Measurements from ENCODE around the gene HEBP2. TPM values are rescaled to one million over a fixed set of nuclear protein-coding genes. Genes with fewer than 3 reads are reported as not detected.

The HEBP2 gene
- total RNA-seq, 2 donors from 2014 or later = 36.5 to 41.1 TPM

DNA sequence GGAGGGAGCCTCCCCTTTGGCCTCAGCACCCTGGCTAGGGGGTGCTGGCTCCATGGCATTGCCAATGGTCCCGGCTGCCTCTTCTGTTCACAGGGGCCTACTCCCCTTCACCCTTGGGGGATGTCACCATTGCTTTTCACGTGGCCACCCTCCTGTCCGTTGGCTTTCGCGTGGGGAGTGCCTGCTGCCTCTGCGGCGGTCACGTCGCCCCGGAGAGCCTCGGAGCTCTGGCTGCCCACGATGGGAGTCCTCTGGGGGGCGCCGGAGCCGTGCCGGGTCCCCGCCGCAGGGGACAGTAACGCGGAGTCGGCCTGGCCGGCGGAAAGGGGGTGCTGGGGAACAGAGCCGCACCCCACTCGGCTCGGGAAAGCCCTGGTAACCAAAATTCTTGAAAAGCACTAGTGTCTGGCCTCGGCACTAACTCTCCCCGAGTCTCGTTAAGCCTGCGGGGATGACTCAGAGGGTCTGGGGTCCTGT is 661 bp upstream of the HEBP2 start:
- Mint-ChIP-seq H3K4me3 (peak overlapping the region; percentile 81 to 89), H3K36me3 (ENCODE audit: insufficient read depth in 2 of 2) (peaks cover 3 to 5% of the 10 kb centered on the region in 2 donors), H3K27me3 (ENCODE audit: low read depth) (no peaks in the 10 kb centered on the region), H3K27ac (no peak overlapping the region), H3K9me3 (no peaks in the 10 kb centered on the region), H3K4me1 (ENCODE audit: low read depth) (peaks cover 22% of the 10 kb centered on the region)
- DNase-seq = peak; percentile 57 to 60
- peak; percentile 40 to 46 for ATAC-seq (replicated peaks in 1 of 2)

DNA sequence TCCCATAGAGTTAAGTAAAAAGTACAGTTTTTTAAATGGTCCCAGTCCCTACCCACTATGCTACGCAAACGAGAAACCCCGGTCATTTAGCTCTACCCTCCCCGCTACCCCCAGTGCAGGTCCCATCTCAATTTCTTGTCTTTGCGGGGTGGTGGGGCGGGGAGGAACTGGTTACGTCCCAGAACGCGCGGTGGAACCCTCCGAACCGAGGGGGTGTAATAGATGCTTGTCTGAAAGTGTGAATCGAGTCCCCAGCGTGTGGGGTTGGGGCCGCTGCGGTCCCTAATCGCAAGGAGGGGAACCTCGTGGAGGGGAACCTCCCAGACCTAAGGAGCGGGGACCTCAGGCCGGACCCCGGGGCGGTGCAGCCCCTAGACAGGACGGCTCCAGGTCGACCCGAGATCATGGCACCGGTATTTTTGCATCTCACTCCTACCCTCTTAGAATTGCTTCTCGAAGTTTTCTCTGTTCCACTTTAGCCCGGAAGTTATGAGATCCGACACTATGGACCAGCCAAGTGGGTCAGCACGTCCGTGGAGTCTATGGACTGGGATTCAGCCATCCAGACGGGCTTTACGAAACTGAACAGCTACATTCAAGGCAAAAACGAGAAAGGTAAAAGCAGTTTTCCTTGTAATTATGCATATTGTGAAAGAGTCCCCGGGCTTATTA is 779 bp downstream of the HEBP2 start:
- no peaks in the 10 kb centered on the region for H3K9me3 Mint-ChIP-seq
- H3K4me1 Mint-ChIP-seq (ENCODE audit: low read depth) = peaks cover 26% of the 10 kb centered on the region
- DNase-seq (peak in 1 of 2 donors; percentile 40), ATAC-seq (replicated peaks in 1 of 2) (peak; percentile 6 to 10)
- H3K27me3 Mint-ChIP-seq (ENCODE audit: low read depth) = no peaks in the 10 kb centered on the region
- H3K4me3 Mint-ChIP-seq = peak overlapping the region; percentile 81 to 88
- peak overlapping the region; percentile 53 for H3K27ac Mint-ChIP-seq
- peaks cover 10 to 17% of the 10 kb centered on the region in 2 donors for H3K36me3 Mint-ChIP-seq (ENCODE audit: insufficient read depth in 2 of 2)

DNA sequence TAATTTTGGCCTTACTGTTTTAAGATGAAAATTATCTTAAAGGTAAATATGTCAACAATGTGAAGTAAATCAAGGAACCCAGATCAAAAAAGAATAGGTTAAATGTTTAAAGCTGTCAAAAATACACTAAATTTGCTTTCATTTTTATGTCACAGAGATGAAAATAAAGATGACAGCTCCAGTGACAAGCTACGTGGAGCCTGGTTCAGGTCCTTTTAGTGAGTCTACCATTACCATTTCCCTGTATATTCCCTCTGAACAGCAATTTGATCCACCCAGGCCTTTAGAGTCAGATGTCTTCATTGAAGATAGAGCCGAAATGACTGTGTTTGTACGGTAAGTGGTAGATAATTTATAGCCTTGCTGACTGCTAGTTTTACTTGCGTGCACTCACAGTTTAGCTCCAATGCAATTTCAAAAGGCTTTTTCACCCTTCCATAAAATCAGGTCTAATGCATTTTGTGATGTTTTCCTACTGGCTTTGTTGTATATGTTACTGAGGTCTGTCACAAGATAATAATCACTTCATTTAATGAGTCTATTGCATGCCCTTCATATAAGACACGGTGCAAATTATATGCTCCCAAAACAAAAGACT is 1.9 kb downstream of the HEBP2 start:
- DNase-seq (no peak), ATAC-seq (replicated peaks in 1 of 2) (no peak)
- H3K4me1 Mint-ChIP-seq (ENCODE audit: low read depth) = peaks cover 33% of the 10 kb centered on the region
- no peaks in the 10 kb centered on the region for H3K27me3 Mint-ChIP-seq (ENCODE audit: low read depth)
- peaks cover 10 to 17% of the 10 kb centered on the region in 2 donors for H3K36me3 Mint-ChIP-seq (ENCODE audit: insufficient read depth in 2 of 2)
- H3K9me3 Mint-ChIP-seq = no peaks in the 10 kb centered on the region
- no peak overlapping the region for H3K27ac Mint-ChIP-seq
- H3K4me3 Mint-ChIP-seq = peak overlapping the region in 1 of 2 donors; percentile 43

DNA sequence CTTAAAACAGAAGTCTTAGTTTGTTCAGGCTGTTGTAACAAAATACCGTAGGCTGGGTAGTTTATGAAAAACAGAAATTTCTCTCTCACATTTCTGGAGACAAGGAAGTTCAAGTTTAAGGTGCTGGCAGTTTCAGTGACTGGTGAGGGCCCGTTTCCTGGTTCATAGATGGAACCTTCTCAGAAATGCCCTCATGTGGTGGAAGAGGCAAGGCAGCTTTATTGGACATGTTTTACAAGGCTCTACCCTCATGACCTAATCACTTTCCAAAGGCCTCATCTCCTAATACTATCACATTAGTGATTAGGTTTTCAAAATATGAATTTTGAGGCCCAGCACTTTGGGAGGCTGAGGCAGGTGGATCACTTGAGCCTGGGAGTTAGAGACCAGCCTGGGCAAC is 2.4 kb downstream of the HEBP2 start:
- Mint-ChIP-seq H3K4me3 (no peak overlapping the region), H3K27ac (no peak overlapping the region)

DNA sequence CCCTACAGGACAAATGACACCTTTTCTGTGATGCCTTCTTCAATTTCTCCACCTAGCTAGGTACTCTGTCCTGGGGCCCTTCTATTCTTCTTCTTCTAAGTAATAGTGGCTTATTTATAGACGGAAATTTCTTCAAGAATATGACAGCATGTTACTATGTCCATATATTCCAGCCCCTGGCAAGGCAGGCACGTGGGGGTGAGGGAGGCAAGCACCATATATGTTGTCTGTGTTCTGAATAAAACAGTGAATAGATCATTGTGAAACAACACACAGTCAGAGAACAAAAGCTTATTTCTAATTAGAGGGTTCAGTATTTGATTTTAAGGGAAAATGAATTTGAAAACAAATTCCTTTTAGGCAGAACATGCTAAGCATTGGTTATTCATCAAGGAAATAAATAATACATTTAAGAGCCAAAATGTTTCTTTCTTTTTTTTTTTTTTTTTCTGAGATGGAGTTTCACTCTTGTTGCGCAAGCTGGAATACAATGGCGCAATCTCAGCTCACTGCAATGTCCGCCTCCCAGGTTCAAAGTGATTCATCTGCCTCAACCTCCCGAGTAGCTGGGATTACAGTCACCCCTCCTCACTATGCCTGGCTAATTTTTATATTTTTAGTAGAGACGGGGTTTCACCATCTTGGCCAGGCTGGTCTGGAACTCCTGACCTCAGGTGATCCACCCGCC is 6.2 kb downstream of the HEBP2 start:
- Mint-ChIP-seq H3K9me3 (no peaks in the 10 kb centered on the region), H3K36me3 (ENCODE audit: insufficient read depth in 2 of 2) (peaks cover 20 to 23% of the 10 kb centered on the region in 2 donors), H3K4me3 (no peak overlapping the region), H3K4me1 (ENCODE audit: low read depth) (peaks cover 31% of the 10 kb centered on the region), H3K27me3 (ENCODE audit: low read depth) (no peaks in the 10 kb centered on the region), H3K27ac (no peak overlapping the region)
- ATAC-seq (replicated peaks in 1 of 2) (no peak), DNase-seq (no peak)

More for the DNA sequence above, 2.4 kb downstream of the HEBP2 start:
- Mint-ChIP-seq H3K36me3 (ENCODE audit: insufficient read depth in 2 of 2) (peaks cover 13 to 17% of the 10 kb centered on the region in 2 donors), H3K9me3 (no peaks in the 10 kb centered on the region), H3K27me3 (ENCODE audit: low read depth) (no peaks in the 10 kb centered on the region), H3K4me1 (ENCODE audit: low read depth) (peaks cover 39% of the 10 kb centered on the region)
- DNase-seq (no peak), ATAC-seq (replicated peaks in 1 of 2) (no peak)

DNA sequence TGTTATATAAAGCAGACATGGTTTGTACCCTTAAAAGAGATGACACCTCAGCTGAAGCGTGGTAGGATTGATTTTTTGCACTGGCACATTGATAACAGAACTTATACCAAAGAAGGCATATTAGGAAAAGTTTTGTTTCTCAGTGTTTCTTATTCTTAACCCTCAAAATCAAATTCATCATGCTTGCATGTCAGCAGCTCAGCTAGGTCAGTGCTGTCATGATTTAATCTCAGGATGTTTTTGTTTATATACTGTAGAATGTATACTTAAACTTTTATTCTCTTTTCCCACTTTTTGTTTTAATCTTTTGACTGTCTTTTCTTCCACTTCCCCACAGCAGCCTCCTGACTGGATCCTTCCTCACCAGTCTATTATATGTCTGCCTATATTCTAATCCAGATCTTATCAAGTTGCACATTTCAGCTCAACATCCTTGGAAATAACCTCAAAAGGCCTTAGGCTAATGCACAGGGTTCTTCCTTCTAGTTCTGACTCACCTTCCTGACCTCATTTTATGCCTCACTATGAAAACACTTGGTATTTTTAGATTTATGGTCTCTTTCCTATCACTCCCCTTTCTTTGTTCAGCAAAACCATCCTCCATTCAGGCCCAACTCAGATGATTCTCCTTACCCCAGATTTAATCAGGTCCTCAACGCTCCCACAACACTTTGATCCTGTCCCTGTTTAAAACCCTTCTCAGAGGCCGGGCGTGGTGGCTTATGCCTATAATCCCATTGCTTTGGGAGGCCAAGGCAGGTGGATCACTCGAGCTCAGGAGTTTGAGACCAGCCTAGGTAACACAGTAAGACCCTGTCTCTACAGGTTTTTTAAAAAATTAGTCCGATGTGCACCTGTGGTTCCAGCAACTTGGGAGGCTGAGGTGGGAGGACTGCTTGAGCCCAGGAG is 7.2 kb downstream of the HEBP2 start:
- H3K9me3 Mint-ChIP-seq = no peaks in the 10 kb centered on the region
- DNase-seq (peak in 1 of 2 donors; percentile 17), ATAC-seq (replicated peaks in 1 of 2) (peak; percentile 85 to 89)
- peak overlapping the region; percentile 66 for H3K27ac Mint-ChIP-seq
- peaks cover 21% of the 10 kb centered on the region for H3K4me1 Mint-ChIP-seq (ENCODE audit: low read depth)
- no peaks in the 10 kb centered on the region for H3K27me3 Mint-ChIP-seq (ENCODE audit: low read depth)
- H3K36me3 Mint-ChIP-seq (ENCODE audit: insufficient read depth in 2 of 2) = peaks cover 20 to 21% of the 10 kb centered on the region in 2 donors
- H3K4me3 Mint-ChIP-seq = peak overlapping the region; percentile 35 to 59

DNA sequence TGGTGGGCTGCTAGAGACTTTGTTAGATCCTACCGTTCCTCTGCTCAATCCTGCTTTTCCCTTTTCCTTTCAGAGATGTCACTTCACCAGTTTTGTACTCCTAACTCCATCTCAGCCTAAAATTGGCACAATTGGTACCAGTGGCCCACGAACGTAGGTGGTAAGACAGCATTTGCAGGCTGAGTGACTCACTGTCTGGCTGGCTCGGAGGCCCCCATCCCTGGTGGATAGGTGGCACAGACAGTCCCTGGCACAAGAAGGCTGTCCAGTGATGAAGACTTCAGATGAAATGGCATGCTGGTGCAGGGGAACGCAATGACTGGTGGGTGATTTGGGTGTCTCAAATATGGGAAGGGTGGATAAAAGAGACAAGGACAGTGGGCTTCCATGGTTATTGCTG is 11.1 kb downstream of the HEBP2 start:
- H3K9me3 Mint-ChIP-seq = no peaks in the 10 kb centered on the region
- H3K27ac Mint-ChIP-seq = no peak overlapping the region
- DNase-seq (no peak), ATAC-seq (replicated peaks in 1 of 2) (no peak)
- H3K4me1 Mint-ChIP-seq (ENCODE audit: low read depth) = peaks cover 31% of the 10 kb centered on the region
- no peak overlapping the region for H3K4me3 Mint-ChIP-seq
- H3K36me3 Mint-ChIP-seq (ENCODE audit: insufficient read depth in 2 of 2) = peaks cover 13% of the 10 kb centered on the region in 2 donors
- no peaks in the 10 kb centered on the region for H3K27me3 Mint-ChIP-seq (ENCODE audit: low read depth)

DNA sequence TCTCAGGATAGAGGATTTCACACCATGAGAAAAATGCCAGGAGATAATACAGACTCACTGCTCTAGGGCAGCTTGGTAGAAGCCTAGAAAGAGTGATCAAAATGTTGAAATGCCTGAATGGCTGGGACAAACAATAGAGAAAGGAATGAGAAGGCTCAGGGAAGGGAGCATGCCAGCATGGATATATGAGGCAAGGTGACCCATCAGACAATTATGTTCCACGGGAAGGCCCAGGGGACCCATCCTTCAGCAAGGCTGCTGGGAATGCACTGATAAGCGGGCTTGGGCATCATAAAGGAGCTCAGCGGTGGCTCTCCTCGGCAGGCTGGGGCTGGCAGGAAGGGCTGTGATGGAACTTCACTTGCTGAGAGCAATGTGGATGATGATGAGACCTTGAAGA is 12.2 kb downstream of the HEBP2 start:
- ATAC-seq (replicated peaks in 1 of 2) (no peak), DNase-seq (no peak)
- H3K9me3 Mint-ChIP-seq = no peaks in the 10 kb centered on the region
- no peak overlapping the region for H3K27ac Mint-ChIP-seq
- peaks cover 12 to 13% of the 10 kb centered on the region in 2 donors for H3K36me3 Mint-ChIP-seq (ENCODE audit: insufficient read depth in 2 of 2)
- H3K4me3 Mint-ChIP-seq = no peak overlapping the region
- no peaks in the 10 kb centered on the region for H3K27me3 Mint-ChIP-seq (ENCODE audit: low read depth)
- H3K4me1 Mint-ChIP-seq (ENCODE audit: low read depth) = peaks cover 22% of the 10 kb centered on the region

DNA sequence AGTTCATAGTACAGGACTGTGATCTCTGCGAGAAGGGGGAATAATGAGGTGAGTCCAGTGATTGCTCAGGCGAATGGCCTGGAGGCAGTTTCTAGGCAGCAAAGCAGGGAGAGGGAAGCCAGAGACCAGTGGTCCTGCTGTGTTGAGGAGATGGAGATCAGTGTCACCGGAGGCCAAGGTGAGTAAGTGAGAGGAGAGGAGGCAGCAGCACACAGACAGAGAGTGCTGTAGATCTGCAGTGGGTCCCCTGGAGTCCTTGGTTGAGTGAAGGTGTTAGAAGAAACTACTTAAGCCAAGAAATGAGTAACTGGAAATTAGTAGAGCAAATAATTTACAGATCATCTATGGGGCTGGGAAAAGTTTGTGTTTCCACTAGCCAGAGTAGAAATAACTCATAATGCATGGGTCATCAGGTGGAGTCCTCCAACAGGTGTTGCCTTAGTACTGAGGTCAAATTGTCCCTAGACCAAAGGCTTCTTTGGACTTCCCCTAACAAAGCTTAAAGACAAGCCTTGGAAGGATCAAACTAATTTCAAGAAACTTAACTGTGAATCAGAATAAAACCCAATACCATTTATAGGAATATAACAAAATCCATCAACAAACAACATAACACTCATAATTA is 13.6 kb downstream of the HEBP2 start:
- H3K27me3 Mint-ChIP-seq (ENCODE audit: low read depth) = no peaks in the 10 kb centered on the region
- peaks cover 8 to 13% of the 10 kb centered on the region in 2 donors for H3K36me3 Mint-ChIP-seq (ENCODE audit: insufficient read depth in 2 of 2)
- peaks cover 17% of the 10 kb centered on the region for H3K4me1 Mint-ChIP-seq (ENCODE audit: low read depth)
- ATAC-seq (replicated peaks in 1 of 2) (peak; percentile 68 to 71), DNase-seq (no peak)
- H3K9me3 Mint-ChIP-seq = no peaks in the 10 kb centered on the region
- H3K27ac Mint-ChIP-seq = peak overlapping the region; percentile 68
- peak overlapping the region in 1 of 2 donors; percentile 3 for H3K4me3 Mint-ChIP-seq

DNA sequence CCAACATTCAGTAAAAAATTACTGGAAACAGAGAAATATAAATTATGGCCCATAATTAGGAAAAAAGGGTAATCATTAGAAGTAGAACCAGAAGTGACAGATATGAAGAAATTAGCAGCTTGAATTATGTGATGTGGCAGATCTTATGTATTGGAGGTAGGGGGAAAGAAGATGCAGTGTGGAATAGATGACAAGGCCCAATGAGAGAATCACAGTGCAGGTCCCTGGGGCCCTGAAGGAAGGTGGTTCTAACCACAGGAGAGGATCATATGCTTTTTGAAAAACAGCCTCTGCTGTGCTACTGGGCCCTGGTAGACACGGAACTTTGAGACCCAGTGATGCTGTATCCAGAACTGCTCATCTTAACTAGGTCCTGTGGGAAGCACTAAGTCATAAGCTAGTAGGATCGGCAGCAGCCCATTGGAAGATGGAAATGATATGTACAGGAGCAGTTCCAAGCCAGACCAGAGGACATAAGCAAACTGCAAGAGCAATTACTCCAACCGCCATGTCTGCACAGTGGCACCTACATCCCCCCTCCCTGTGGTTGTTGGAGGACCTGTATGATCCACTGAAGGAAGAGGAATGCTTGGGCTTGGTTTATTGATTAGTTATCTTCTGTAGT is 14.2 kb downstream of the HEBP2 start:
- H3K27ac Mint-ChIP-seq = peak overlapping the region; percentile 0
- ATAC-seq (replicated peaks in 1 of 2) (peak; percentile 46 to 63), DNase-seq (no peak)
- H3K36me3 Mint-ChIP-seq (ENCODE audit: insufficient read depth in 2 of 2) = peaks cover 8 to 13% of the 10 kb centered on the region in 2 donors
- no peaks in the 10 kb centered on the region for H3K9me3 Mint-ChIP-seq
- H3K4me3 Mint-ChIP-seq = no peak overlapping the region
- H3K27me3 Mint-ChIP-seq (ENCODE audit: low read depth) = no peaks in the 10 kb centered on the region
- peaks cover 19% of the 10 kb centered on the region for H3K4me1 Mint-ChIP-seq (ENCODE audit: low read depth)

DNA sequence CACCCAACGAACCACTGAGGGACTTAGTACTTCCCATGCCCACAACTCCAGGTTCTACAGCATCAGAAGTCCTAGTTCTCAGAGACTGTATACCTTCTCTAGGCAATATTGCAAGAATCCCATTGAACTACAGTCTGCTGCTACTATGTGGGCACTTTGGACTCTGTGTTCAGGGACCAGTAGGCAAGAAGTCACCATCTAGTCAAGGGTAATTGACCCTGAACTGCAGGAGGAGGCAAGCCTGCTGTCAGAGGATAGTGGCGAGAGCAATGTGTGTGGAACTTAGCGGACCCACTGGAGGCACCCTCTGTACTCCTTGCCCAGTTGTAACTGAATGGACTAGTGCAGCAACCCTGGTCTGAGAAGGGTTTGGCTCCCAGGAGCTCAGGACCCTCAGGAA is 15.7 kb downstream of the HEBP2 start:
- no peaks in the 10 kb centered on the region for H3K9me3 Mint-ChIP-seq
- DNase-seq (no peak), ATAC-seq (replicated peaks in 1 of 2) (no peak)
- peaks cover 23% of the 10 kb centered on the region for H3K4me1 Mint-ChIP-seq (ENCODE audit: low read depth)
- H3K27ac Mint-ChIP-seq = no peak overlapping the region
- H3K36me3 Mint-ChIP-seq (ENCODE audit: insufficient read depth in 2 of 2) = peaks cover 5 to 8% of the 10 kb centered on the region in 2 donors
- no peak overlapping the region for H3K4me3 Mint-ChIP-seq
- H3K27me3 Mint-ChIP-seq (ENCODE audit: low read depth) = no peaks in the 10 kb centered on the region

DNA sequence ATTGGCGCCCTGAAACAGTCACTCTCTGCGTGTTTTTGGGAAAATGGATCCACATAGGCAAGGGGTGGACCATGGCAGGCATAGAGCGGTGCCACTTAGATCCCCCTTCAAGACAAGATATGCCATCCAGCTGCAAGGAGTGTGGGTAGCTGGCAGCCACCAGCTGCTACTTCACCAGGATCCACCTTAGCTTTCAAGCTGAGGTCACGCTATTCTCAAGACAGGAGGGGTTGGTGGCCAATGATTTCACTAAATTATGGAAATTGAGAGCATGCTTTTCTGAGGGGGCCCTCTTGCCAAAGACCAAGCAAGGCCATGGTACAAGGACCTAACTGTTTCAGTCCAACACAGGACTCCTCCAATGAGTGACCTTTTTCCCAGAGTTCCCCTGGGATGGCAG is 16.3 kb downstream of the HEBP2 start:
- DNase-seq = no peak
- H3K9me3 Mint-ChIP-seq = no peaks in the 10 kb centered on the region
- peaks cover 23% of the 10 kb centered on the region for H3K4me1 Mint-ChIP-seq (ENCODE audit: low read depth)
- H3K27ac Mint-ChIP-seq = no peak overlapping the region
- no peak for ATAC-seq (replicated peaks in 1 of 2)
- peaks cover 3 to 8% of the 10 kb centered on the region in 2 donors for H3K36me3 Mint-ChIP-seq (ENCODE audit: insufficient read depth in 2 of 2)
- no peaks in the 10 kb centered on the region for H3K27me3 Mint-ChIP-seq (ENCODE audit: low read depth)
- no peak overlapping the region for H3K4me3 Mint-ChIP-seq

Measured in activated T-cell treated with anti-CD3 and anti-CD28 coated beads, Interleukin-2, amount 50 U/mL, for 72 hours (primary cell).